Left lung (tissue), 10 donors: ENCODE measurements around the gene PIK3R2. TPM values are rescaled to one million over a fixed set of nuclear protein-coding genes. Genes with fewer than 3 reads are reported as not detected.
A peak's percentile ranks its signal among the peaks of the same experiment; 100 is the strongest.
"Not testable (repeated sequence)": the region's sequence is repeated elsewhere in the genome, so short reads cannot be mapped to it uniquely, and the experiment has no call there.

Experiments used
- ATAC-seq: fragments of 200-7000 bp; cut with Tn5 transposase; one replicate; pipeline ENCODE4 v1.9.1; 2020; ENCODE audit warnings: moderate library complexity
- DNase-seq, 4 donors: peaks; one replicate each; pipeline ENCODE4 v3.0.0-alpha.2; 2013 to 2020
- H3K27ac ChIP-seq, 2 donors: fragments of 200-600 bp; sonication (generic) in 1 of 2; one replicate each; pipeline versions ENCODE4 v1.5.0 to v1.8.0; 2020 to 2021
- H3K27me3 ChIP-seq, 2 donors: fragments of 200-600 bp; sonication (generic) in 1 of 2; one replicate each; pipeline versions ENCODE4 v1.5.0 to v1.8.0; 2020 to 2021
- H3K36me3 ChIP-seq, 2 donors: fragments of 200-600 bp; sonication (generic) in 1 of 2; one replicate each; pipeline versions ENCODE4 v1.5.0 to v1.8.0; 2020 to 2021
- H3K4me1 ChIP-seq, 2 donors: fragments of 200-600 bp; one replicate each; pipeline ENCODE4 v1.8.0; 2021
- H3K4me3 ChIP-seq, 2 donors: fragments of 200-600 bp; sonication (generic) in 1 of 2; one replicate each; pipeline versions ENCODE4 v1.5.0 to v1.8.0; 2020 to 2021; ENCODE audit warnings: mild to moderate bottlenecking in 1 of 2
- H3K9me3 ChIP-seq, 2 donors: fragments of 200-600 bp; sonication (generic) in 1 of 2; one replicate each; pipeline versions ENCODE4 v1.5.0 to v1.8.0; 2020 to 2021
- intact Hi-C, 2 donors: fragments of 100-400 bp; cut with DNase I; formaldehyde crosslinking; loops; one replicate each; pipeline versions ENCODE4 v1.11.2 to v1.14.2; 2022
- polyA plus RNA-seq, 6 donors: library from polyadenylated mRNA; unstranded; fragments of 120-200 nt; gene quantifications; one replicate each; pipeline ENCODE4 v1.2.1, GENCODE V29; 2013; ENCODE audit not compliant: insufficient read length in 6 of 6
- total RNA-seq, 2 donors: library from RNA; stranded (reverse); fragmentation: NEBNext Ultra II Directional; extraction: Animal tissue kit (Norgen Biotek cat#: 25700); gene quantifications; one replicate each; pipeline ENCODE4 v1.2.1, GENCODE V29; 2021
- TF ChIP-seq, protein P1 (sequence below), 2 donors: fragments of 200-600 bp; sonication (generic) in 1 of 2; IDR thresholded peaks; one replicate each; pipeline versions ENCODE4 v1.5.0 to v1.8.0; 2021; ENCODE audit warnings: antibody characterized with exemption in 2 of 2
- donor health status: DM: no; HTN: yes; CAD: no.
- donor health status: DM: no; HTN: no; CAD: no.

The PIK3R2 gene
- total and polyA plus RNA-seq, 8 donors = 25.7 to 37.7 (median 32.5) TPM

DNA sequence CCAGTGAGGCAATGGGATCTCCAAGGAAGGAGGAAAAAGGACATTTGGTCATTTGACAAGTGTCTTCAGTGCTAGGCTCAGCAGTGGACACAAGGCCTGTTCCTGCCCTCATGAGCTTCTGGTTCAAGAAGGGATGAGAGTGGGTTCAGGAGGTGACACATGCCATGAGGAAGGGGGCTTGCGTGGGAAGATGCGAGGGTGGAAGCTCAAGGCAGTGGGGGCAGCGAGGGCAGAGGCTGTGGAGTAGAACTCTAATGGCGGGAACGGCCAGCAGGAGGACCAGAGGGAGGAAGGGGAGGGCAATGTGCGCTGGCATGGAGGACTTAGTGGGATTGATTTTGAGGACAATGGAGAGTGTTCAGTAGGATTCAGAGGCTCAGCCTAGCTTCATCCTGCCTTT lies 3.3 kb downstream of the PIK3R2 start:
- H3K27ac ChIP-seq = peak overlapping the region; percentile 50 to 56
- H3K36me3 ChIP-seq = peaks cover 0 to 10% of the 10 kb centered on the region in 2 donors
- H3K4me3 ChIP-seq = no peak overlapping the region
- peaks cover 32 to 59% of the 10 kb centered on the region in 2 donors for H3K4me1 ChIP-seq
- intact Hi-C loops = no loop called here
- no peak for ATAC-seq
- no peaks in the 10 kb centered on the region for H3K9me3 ChIP-seq
- TF ChIP-seq, protein P1, sequence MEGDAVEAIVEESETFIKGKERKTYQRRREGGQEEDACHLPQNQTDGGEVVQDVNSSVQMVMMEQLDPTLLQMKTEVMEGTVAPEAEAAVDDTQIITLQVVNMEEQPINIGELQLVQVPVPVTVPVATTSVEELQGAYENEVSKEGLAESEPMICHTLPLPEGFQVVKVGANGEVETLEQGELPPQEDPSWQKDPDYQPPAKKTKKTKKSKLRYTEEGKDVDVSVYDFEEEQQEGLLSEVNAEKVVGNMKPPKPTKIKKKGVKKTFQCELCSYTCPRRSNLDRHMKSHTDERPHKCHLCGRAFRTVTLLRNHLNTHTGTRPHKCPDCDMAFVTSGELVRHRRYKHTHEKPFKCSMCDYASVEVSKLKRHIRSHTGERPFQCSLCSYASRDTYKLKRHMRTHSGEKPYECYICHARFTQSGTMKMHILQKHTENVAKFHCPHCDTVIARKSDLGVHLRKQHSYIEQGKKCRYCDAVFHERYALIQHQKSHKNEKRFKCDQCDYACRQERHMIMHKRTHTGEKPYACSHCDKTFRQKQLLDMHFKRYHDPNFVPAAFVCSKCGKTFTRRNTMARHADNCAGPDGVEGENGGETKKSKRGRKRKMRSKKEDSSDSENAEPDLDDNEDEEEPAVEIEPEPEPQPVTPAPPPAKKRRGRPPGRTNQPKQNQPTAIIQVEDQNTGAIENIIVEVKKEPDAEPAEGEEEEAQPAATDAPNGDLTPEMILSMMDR (IDR thresholded peaks at IDR 0.05) = no peak
- H3K27me3 ChIP-seq = no peaks in the 10 kb centered on the region
- DNase-seq = no peak

DNA sequence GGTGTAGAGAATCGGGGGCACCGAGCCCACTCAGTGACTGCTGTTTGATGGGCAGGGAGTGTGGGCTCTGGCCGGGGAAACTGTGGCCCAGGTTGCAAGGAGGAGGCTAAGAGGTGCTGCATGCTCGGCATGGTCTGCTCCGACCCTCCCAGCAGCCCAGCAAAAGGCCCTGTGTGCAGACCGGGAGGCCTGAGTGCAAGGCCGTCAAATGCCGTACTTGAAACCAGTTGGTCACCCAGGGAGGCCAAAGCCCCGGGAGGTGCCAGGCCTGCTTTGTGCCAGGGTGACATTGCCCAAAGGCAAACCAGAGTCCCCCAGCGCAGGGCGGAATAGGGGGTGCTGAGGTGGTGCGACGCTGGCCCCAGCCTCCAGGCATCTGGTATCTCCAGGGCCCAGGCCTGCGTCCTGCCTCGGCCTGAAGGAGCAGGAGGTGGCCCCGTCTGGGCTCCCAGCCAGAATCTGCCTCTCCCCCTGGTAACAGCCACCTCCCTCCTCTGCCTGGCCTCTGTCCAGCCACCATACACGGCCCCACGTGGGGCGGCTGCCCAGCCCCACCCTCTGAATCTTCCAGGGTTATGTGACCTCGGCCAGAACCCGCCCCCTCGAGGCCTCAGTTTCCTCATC lies 4.0 kb downstream of the PIK3R2 start:
- TF ChIP-seq, protein P1 (IDR thresholded peaks at IDR 0.05) = no peak

DNA sequence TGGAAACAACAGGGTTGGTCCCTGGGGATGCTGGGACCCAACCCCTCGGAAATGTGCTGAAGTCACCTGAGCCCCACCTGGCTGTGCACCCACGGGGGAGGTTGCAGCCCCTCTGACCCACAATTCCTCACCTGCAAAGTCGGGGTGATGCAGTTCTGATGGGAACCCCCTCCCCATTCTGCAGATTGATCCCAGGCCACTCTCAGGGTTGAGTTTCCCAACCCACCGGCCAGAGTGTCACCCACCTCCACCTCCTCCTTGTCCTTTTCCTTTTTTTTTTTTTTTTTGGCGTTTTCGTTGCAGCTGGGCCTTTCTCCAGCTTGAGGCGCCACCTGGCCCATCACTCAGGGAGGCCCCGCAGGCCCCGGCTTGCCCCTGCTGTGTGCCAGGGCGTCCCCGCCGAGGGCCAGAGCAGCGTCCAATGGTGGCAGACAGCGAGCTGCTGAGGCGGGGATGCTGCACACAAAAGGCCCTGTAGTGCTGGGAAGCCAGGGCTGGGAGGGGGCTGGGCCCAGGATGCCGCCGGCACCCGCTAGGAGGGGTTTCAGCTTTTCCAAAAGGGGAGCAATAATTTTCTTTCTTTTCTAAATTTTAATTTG lies 4.6 kb downstream of the PIK3R2 start:
- DNase-seq = peak in 1 of 4 donors; percentile 57
- Histone ChIP-seq H3K27ac (peak overlapping the region in 1 of 2 donors; percentile 56), H3K4me1 (peaks cover 36 to 55% of the 10 kb centered on the region in 2 donors), H3K9me3 (no peaks in the 10 kb centered on the region), H3K36me3 (peaks cover 0 to 18% of the 10 kb centered on the region in 2 donors), H3K4me3 (no peak overlapping the region), H3K27me3 (no peaks in the 10 kb centered on the region)
- ATAC-seq = no peak
- TF ChIP-seq, protein P1 (IDR thresholded peaks at IDR 0.05) = no peak
- intact Hi-C loops = no loop called here

More for the DNA sequence above, 4.0 kb downstream of the PIK3R2 start:
- Histone ChIP-seq H3K9me3 (no peaks in the 10 kb centered on the region), H3K27me3 (no peaks in the 10 kb centered on the region), H3K27ac (peak overlapping the region; percentile 37 to 56), H3K4me3 (no peak overlapping the region), H3K36me3 (peaks cover 0 to 12% of the 10 kb centered on the region in 2 donors), H3K4me1 (peaks cover 36 to 57% of the 10 kb centered on the region in 2 donors)
- ATAC-seq = peak; percentile 26
- intact Hi-C loops = no loop called here
- peak; percentile 74 to 94 (median 91) for DNase-seq

DNA sequence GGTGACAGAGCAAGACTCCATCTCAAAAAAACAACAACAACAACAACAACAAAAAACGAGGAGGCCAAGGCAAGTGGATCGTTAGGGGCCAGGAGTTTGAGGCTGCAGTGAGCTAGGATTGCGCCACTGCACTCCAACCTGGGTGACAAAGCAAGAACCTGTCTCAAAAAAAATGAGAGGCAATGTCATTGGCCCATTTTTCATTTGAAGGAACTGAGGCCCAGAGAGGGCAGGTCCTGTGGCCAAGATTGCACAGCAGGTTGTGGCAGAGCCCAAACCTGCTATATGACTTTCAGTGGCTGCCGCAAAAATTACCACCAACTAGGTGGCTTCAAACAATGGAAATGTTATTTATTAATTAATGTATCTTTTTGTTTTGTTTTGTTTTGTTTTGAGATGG lies 5.5 kb downstream of the PIK3R2 start:
- Histone ChIP-seq H3K36me3 (peaks cover 0 to 27% of the 10 kb centered on the region in 2 donors), H3K4me1 (peaks cover 36 to 53% of the 10 kb centered on the region in 2 donors), H3K4me3 (no peak overlapping the region), H3K9me3 (no peaks in the 10 kb centered on the region), H3K27me3 (no peaks in the 10 kb centered on the region), H3K27ac (no peak overlapping the region)
- TF ChIP-seq, protein P1 (IDR thresholded peaks at IDR 0.05) = no peak
- DNase-seq = no peak
- no peak for ATAC-seq
- intact Hi-C loops = no loop called here

DNA sequence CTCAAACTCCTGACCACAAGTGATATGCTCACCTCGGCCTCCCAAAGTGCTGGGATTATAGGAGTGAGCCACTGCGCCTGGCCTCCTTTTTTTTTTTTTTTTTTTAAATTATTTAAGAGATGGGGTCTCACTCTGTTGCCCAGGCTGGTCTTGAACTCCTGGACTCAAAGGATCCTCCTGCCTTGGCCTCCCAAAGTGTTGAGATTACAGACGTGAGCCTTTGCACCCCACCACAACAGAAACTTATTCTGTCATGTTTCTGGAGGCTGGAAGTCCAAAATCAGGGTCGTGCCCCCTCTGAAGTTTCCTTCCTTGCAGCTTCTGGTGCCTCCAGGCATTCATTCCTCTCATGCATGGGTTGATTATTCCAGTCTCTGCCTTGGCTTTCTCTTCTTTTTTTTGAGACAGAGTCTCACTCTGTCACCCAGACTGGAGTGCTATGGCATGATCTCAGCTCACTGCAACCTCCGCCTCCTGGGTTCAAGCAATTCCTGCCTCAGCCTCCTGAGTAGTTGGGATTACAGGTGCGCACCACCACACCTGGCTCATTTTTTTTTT lies 6.2 kb downstream of the PIK3R2 start:
- ATAC-seq, intact Hi-C loops, H3K9me3 ChIP-seq, H3K27ac ChIP-seq, DNase-seq, H3K27me3 ChIP-seq, H3K4me3 ChIP-seq: not testable (repeated sequence)
- H3K4me1 ChIP-seq = peaks cover 30 to 47% of the 10 kb centered on the region in 2 donors
- H3K36me3 ChIP-seq = peaks cover 0 to 34% of the 10 kb centered on the region in 2 donors
